A673 (cell line): Measurements from ENCODE around the gene CTNNA3.
"Not testable (repeated sequence)": the region's sequence is repeated elsewhere in the genome, so short reads cannot be mapped to it uniquely, and the experiment has no call there.

ENCODE experiments used
- CTCF ChIP-seq: fragments of 300-800, 200-600 bp; sonication (generic); conservative IDR thresholded peaks from 2 replicates; pipeline ENCODE4 v1.5.1; 2017; ENCODE audit warnings: low read depth, mild to moderate bottlenecking, antibody characterized with exemption, low read length, moderate library complexity, mixed read lengths
- EZH2 ChIP-seq: fragments of 200-600 bp; sonication (generic); IDR thresholded peaks from 2 replicates; pipeline ENCODE4 v1.6.1; 2017; ENCODE audit warnings: borderline replicate concordance, low read depth, mild to moderate bottlenecking, mixed read lengths, antibody characterized with exemption, low read length; ENCODE audit not compliant: poor library complexity, severe bottlenecking

GRCh38 chr10:67684140-67684539, 11.9 kb downstream of the CTNNA3 start:
- not testable (repeated sequence) for TF ChIP-seq CTCF, EZH2
